HepG2 (cell line): ENCODE results near the gene RERG. TPM values are rescaled to one million over a fixed set of nuclear protein-coding genes. Genes with fewer than 3 reads are reported as not detected.

Experiments used
- ATAC-seq: fragments of 200-7000 bp; cut with Tn5 transposase; 3 replicates; pipeline ENCODE4 v1.9.1; 2020; ENCODE audit warnings: mild to moderate bottlenecking, moderate library complexity
- BruUV-seq: library from RNA; stranded (reverse); fragments of 400-500 nt; replicated peaks from 2 replicates; lab custom pipeline; 2021; lab: Mats Ljungman, UMichigan
- CTCF ChIA-PET: fragments of 300-600 bp; formaldehyde crosslinking; extraction: SDS; loops from one replicate; lab custom pipeline; 2021; ENCODE audit warnings: low total read pairs, inconsistent platforms, low intra/inter-chr PET ratio; lab: Yijun Ruan, JAX
- POLR2A ChIA-PET: fragments of 350-600 bp; sonication (Branson Sonifier 250); formaldehyde crosslinking; loops from one replicate; lab custom pipeline; 2020; ENCODE audit warnings: antibody characterized with exemption, inconsistent platforms; lab: Yijun Ruan, JAX
- DNase-seq: peaks from one replicate; pipeline ENCODE4 v3.0.0-alpha.2; 2015; ENCODE audit warnings: low spot score
- FAIRE-seq: peaks from 3 replicates; lab custom pipeline; 2011; peaks lifted over from hg19 to GRCh38; lab: Jason Lieb, UNC
- H2AFZ ChIP-seq: one replicate; pipeline ENCODE4 v1.6.1; 2011; ENCODE audit warnings: low read length, inconsistent platforms
- H3K27ac ChIP-seq: fragments of 300-600 bp; 3 replicates; pipeline ENCODE4 v1.8.0; 2011; ENCODE audit warnings: mixed run types, mild to moderate bottlenecking, mixed read lengths, low read length, inconsistent platforms; ENCODE audit not compliant: insufficient read depth; ENCODE audit errors: extremely low read length
- H3K27me3 ChIP-seq, 2 experiments: fragments of 200-600 bp in 1 of 2; 2 replicates in 1 of 2; 3 replicates in 1 of 2; pipeline versions ENCODE4 v1.6.0 to v1.8.0; 2011; ENCODE audit warnings: low read length in 2 of 2, mild to moderate bottlenecking in 2 of 2, moderate library complexity in 2 of 2, inconsistent platforms in 1 of 2; ENCODE audit not compliant: insufficient read depth in 2 of 2, control insufficient read depth in 1 of 2
- H3K36me3 ChIP-seq, 2 experiments: fragments of 200-600 bp in 1 of 2; replicated peaks in 1 of 2; 2 replicates in 1 of 2; 3 replicates in 1 of 2; pipeline versions ENCODE4 v1.5.1 to v1.8.0; 2011; ENCODE audit warnings: low read length in 2 of 2, inconsistent platforms in 1 of 2; ENCODE audit not compliant: insufficient read depth in 2 of 2, control insufficient read depth in 1 of 2
- H3K4me1 ChIP-seq: 2 replicates; pipeline ENCODE4 v1.5.1; 2012; ENCODE audit warnings: low read length, inconsistent platforms; ENCODE audit not compliant: insufficient read depth
- H3K4me2 ChIP-seq: 2 replicates; pipeline ENCODE4 v1.6.0; 2011; ENCODE audit warnings: low read depth, low read length, inconsistent platforms
- H3K4me3 ChIP-seq, 3 experiments: fragments of 200-600 bp in 1 of 3; sonication (generic), shearing (Covaris generic) in 1 of 3; replicated peaks in 1 of 3; 2 replicates each; pipeline ENCODE4 v1.5.1; 2011 to 2016; ENCODE audit warnings: low read length in 3 of 3, inconsistent platforms in 2 of 3, low read depth in 2 of 3, mild to moderate bottlenecking in 2 of 3, control low read depth in 1 of 3, mixed read lengths in 1 of 3; ENCODE audit not compliant: insufficient read depth in 1 of 3
- H3K79me2 ChIP-seq: one replicate; pipeline ENCODE4 v1.6.1; 2011; ENCODE audit warnings: low read length, inconsistent platforms; ENCODE audit not compliant: insufficient read depth
- H3K9ac ChIP-seq: 2 replicates; pipeline ENCODE4 v1.6.0; 2011; ENCODE audit warnings: mild to moderate bottlenecking, low read depth, low read length, inconsistent platforms; ENCODE audit not compliant: insufficient read depth
- H3K9me3 ChIP-seq: 2 replicates; pipeline ENCODE4 v1.5.1; 2012; ENCODE audit warnings: mild to moderate bottlenecking, low read length
- H4K20me1 ChIP-seq: 2 replicates; pipeline ENCODE4 v1.6.0; 2011; ENCODE audit warnings: inconsistent platforms, mild to moderate bottlenecking, low read length, moderate library complexity; ENCODE audit not compliant: insufficient read depth
- NFE2L2 ChIP-seq: fragments of 150-350 bp; IDR thresholded peaks from 2 replicates; pipeline ENCODE4 v1.6.1; 2014; ENCODE audit warnings: low read length
- SOX13 ChIP-seq, 3 experiments: fragments of 450-650 bp in 1 of 3; sonication (generic) in 1 of 3; formaldehyde crosslinking in 1 of 3; IDR thresholded peaks in 2 of 3; conservative IDR thresholded peaks in 1 of 3; 2 replicates each; pipeline versions ENCODE4 v1.5.0 to v1.6.1; 2016 to 2020; ENCODE audit warnings: antibody characterized with exemption in 1 of 3, mild to moderate bottlenecking in 1 of 3, missing compliant biosample characterization in 1 of 3, missing genetic modification reagents in 1 of 3, moderate library complexity in 1 of 3
- ZFP90 ChIP-seq: sonication (generic); formaldehyde crosslinking; IDR thresholded peaks from 2 replicates; pipeline ENCODE4 v1.8.0; 2022; ENCODE audit warnings: missing genetic modification reagents, mild to moderate bottlenecking, inconsistent platforms, borderline replicate concordance
- ZNF333 ChIP-seq: sonication (generic); formaldehyde crosslinking; IDR thresholded peaks from 2 replicates; pipeline ENCODE4 v1.4.0; 2020; ENCODE audit warnings: mild to moderate bottlenecking, missing genetic modification reagents, borderline replicate concordance
- ZNF850 ChIP-seq: sonication (generic); formaldehyde crosslinking; conservative IDR thresholded peaks from 2 replicates; pipeline ENCODE4 v1.9.0; 2021; ENCODE audit warnings: mild to moderate bottlenecking, missing genetic modification reagents
- WGBS: methylation state at CpG from one replicate; pipeline ENCODE4 v1.1.6; 2017; ENCODE audit warnings: low lambda C conversion rate; 5-methylcytosine and 5-hydroxymethylcytosine counted together
- in situ Hi-C: cut with HindIII; loops from 2 replicates; pipeline ENCODE4 v1.10.0; 2017; ENCODE audit warnings: low pct_unique_long_range_greater_than_20kb; ENCODE audit not compliant: extremely low pct_ligation_motif_present
- intact Hi-C: fragments of 100-400 bp; cut with micrococcal nuclease; formaldehyde crosslinking; loops from one replicate; pipeline ENCODE4 v1.10.0; 2022; ENCODE audit not compliant: unreplicated experiment
- polyA plus RNA-seq, 8 experiments: library from polyadenylated mRNA; depleted of rRNA in 3 of 8; stranded (reverse) in 7 of 8; unstranded in 1 of 8; fragments of >200 nt; fragmentation: Illumina TruSeq in 4 of 8; extraction: Trizol in 4 of 8; gene quantifications; 2 replicates each; pipeline versions ENCODE4 v1.2.1 to v1.2.3, GENCODE V29; 2011 to 2016; ENCODE audit warnings: low read depth in 4 of 8, missing spikeins in 1 of 8, mixed read lengths in 1 of 8; ENCODE audit not compliant: insufficient read depth in 1 of 8
- total RNA-seq, 5 experiments: library from RNA; depleted of rRNA; stranded (reverse); fragments of >200 nt; fragmentation: Illumina TruSeq; extraction: Trizol; gene quantifications; 2 replicates each; pipeline ENCODE4 v1.2.3, GENCODE V29; 2016; ENCODE audit warnings: low read depth in 1 of 5
- TF ChIP-seq, protein P1 (sequence below): IDR thresholded peaks from 2 replicates; pipeline ENCODE4 v1.6.1; 2016

The RERG gene
- total and polyA plus RNA-seq, 2 of the 13 experiments (the other 11 are each of a cell fraction or from before 2014, with no cell fraction given) = not detected

DNA sequence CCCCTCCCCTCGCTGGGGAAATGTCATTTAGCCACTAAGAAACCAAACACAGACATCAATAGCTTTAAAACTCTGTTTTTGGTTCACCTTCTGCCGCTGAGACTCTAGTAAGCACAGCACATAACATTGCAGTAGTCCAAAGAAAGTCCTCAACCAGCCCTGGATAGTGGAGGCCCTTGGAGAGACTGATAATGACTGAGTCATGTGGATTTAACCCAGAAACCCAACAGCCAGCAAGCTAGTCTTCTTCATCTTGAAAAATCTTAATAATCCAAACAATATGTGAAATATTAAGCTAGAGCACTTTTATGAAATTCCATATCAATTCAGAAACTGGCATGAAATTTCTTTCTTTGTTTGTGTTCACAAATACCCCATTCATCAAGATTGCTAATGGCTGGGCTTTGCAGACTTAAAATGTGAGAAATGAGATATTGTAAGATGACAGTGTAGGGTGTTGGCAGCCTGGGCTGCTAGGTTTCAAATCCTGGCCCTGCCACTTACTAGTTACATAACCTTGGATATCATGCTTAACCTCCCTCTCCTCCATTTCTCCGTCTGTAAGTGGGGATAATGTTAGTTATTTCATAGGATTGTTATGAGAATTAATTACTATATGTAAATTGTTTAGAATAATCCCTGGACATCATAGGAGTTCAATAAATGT lies 40.1 kb downstream of the RERG start:
- CTCF ChIA-PET = interaction anchor here (2.0 kb wide), 1 partner anchor 40 kb away, joined by 7 read pairs; the partner anchor contains the start of gene RERG
- in situ Hi-C loops = no loop called here
- WGBS = 5% methylated on average over 3 of the region's 3 CpGs

DNA sequence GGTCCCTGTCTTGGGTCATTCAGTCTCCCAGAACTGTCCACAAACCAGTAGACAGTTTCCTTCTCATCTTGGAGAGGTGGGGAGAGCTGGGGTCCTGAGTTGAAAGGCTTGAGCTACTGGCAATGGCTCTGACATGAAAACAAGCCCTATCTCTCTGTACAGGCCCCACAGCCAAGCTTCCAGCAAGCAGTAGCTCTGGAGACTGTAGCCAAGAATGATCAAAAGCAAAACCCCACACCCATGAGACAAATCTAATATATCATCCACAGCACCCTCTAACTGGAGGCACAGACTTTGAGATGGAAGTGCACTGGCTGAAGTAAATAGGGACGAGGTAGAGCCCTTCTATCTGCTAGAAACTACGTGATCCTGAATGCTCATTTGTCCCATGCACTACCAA lies 40.9 kb downstream of the RERG start:
- Histone ChIP-seq H3K79me2 (no peaks in the 10 kb centered on the region), H3K36me3 (no peaks in the 10 kb centered on the region), H3K27ac (no peak overlapping the region), H3K9me3 (no peaks in the 10 kb centered on the region), H3K4me3 (no peak overlapping the region), H3K4me2 (no peak overlapping the region), H4K20me1 (no peaks in the 10 kb centered on the region), H3K4me1 (no peaks in the 10 kb centered on the region), H2AFZ (no peak overlapping the region), H3K9ac (no peak overlapping the region), H3K27me3 (no peaks in the 10 kb centered on the region)
- 0% methylated on average over 2 of the region's 2 CpGs for WGBS
- ChIA-PET CTCF (no interaction called here), POLR2A (no interaction called here)
- FAIRE-seq = no peak
- no peak for ATAC-seq
- intact Hi-C loops = no loop called here
- in situ Hi-C loops = no loop called here
- no peak for TF ChIP-seq ZNF850 (CRISPR knock-in tag)
- no peak for TF ChIP-seq NFE2L2
- TF ChIP-seq, protein P1, sequence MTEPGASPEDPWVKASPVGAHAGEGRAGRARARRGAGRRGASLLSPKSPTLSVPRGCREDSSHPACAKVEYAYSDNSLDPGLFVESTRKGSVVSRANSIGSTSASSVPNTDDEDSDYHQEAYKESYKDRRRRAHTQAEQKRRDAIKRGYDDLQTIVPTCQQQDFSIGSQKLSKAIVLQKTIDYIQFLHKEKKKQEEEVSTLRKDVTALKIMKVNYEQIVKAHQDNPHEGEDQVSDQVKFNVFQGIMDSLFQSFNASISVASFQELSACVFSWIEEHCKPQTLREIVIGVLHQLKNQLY = no peak
- TF ChIP-seq ZNF333 (CRISPR knock-in tag) = no peak
- TF ChIP-seq SOX13 (IDR thresholded peaks at IDR 0.05) = no peak
- no peak for TF ChIP-seq SOX13 (CRISPR knock-in tag; conservative IDR thresholded peaks at IDR 0.05 in 1 of 2, IDR thresholded peaks at IDR 0.05 in 1 of 2)
- no TSS peak for BruUV-seq
- DNase-seq = no peak

More for the DNA sequence above, 40.1 kb downstream of the RERG start:
- no peak for ATAC-seq
- Histone ChIP-seq H3K4me2 (no peak overlapping the region), H3K79me2 (no peaks in the 10 kb centered on the region), H3K4me3 (no peak overlapping the region), H3K27ac (no peak overlapping the region), H3K4me1 (no peaks in the 10 kb centered on the region), H3K9me3 (no peaks in the 10 kb centered on the region), H2AFZ (no peak overlapping the region), H3K9ac (no peak overlapping the region), H3K27me3 (no peaks in the 10 kb centered on the region), H4K20me1 (no peaks in the 10 kb centered on the region), H3K36me3 (no peaks in the 10 kb centered on the region)
- BruUV-seq = no TSS peak
- TF ChIP-seq ZFP90 (CRISPR knock-in tag) = no peak
- intact Hi-C loops = no loop called here
- no peak for DNase-seq
- POLR2A ChIA-PET = no interaction called here
- no peak for FAIRE-seq
